HTERT RPE-1 (cell line): Measurements from ENCODE around the gene MACROD2.
"Not testable (repeated sequence)": the region's sequence is repeated elsewhere in the genome, so short reads cannot be mapped to it uniquely, and the experiment has no call there.

Experiments used
- in situ Hi-C: fragments of 300-500 bp; cut with MboI; formaldehyde crosslinking; loops from 4 replicates; pipeline ENCODE4 v1.14.3; 2020; ENCODE audit warnings: low sequenced_read_pairs

Gene MACROD2

DNA sequence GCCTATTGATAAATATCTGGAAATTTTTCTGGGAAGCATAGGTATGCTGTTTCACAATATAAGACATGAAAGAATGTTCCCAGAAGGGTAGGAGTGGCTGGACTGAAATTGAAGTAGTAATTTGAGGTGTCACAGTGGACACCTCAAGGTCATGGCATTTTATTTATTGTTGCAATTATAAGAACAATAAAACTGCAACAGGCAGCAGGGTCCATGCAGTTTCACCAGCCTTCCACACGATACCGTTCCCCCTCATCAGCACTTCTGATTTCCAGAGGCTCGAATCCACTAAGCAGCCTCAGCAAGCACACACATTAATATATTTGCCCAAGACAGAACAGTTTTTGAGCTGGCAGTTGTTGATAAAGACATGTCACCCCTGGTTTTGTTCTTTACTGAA is 1540.5 kb downstream of the MACROD2 start:
- in situ Hi-C loops, result no loop called here

DNA sequence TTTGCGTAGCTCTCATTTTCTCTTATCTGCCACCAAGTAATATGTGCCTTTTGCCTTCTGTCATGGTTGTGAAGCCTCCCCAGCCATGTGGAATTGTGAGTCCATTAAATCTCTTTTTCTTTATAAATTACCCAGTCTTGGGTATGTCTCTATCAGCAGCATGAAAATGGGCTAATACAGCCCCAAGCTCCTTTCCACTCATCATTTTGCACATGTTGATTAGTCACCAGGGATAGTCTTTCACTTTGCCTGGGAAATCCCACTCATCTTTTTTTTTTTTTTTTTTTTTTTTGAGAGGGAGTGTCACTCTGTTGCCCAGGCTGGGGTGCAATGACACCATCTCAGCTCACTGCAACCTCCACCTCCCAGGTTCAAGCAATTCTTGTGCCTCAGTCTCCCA is 1541.9 kb downstream of the MACROD2 start:
- in situ Hi-C loops, result not testable (repeated sequence)

DNA sequence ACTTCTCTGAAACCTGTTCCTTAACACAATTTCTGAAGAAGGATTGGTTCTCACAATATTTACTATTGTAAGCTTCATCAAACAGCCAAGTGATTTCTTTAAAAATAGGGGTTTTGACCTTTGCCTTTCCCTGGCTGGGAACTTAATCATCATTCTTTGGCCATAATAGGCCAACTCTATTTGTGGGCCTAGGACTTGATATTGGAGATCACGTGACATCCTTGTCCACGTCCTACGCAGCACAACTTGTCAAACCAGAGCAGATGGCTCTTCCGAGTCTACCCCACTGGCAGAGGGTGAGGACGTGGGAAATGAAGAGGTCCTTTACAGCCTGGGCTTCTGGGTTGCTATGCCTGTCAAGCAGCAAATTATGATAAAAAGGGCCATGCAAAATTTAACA is 1547.3 kb downstream of the MACROD2 start:
- in situ Hi-C loops, result no loop called here

DNA sequence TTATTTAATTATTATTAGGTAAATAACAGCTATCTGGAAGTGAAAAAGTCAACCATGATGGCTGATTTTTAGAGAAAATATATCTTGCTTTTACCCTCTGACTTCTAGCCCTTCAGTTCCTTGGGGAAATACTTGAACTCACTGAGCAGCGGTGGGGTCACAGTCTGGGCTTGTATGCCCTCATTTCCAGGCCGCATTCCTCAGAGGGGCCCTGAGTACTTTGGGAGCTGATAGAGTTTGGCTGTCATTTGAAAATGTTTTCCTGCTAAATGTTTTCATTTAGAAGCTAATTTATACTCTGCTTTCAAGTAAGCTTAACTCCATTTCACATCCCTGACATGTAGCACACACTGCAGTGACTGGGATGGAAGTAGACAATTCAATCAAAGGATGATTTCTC is 1549.4 kb downstream of the MACROD2 start:
- in situ Hi-C loops, result no loop called here

DNA sequence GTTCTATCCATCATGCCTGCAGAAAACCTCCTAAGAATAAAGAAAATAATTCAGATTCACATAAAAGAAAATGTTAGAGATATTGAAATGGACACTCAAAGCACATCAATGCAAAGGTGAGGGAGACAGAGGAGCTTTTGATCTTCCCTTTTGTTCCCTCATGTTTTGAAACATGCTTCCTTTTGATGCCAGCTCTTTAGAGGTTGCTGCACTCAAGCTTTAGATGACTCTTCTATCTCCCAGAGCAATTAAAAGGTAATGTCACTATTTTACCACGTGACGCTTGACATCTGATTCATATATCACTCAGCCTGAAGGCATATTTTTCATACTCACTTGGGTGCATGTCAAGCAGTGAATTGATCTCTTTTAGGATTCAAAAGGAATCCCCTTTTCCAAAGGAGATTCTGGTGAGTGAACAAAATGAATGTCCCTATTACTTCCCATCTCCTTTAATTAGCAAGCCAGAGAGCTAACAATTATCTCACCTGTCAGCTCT is 1551.3 kb downstream of the MACROD2 start:
- in situ Hi-C loops, result no loop called here

DNA sequence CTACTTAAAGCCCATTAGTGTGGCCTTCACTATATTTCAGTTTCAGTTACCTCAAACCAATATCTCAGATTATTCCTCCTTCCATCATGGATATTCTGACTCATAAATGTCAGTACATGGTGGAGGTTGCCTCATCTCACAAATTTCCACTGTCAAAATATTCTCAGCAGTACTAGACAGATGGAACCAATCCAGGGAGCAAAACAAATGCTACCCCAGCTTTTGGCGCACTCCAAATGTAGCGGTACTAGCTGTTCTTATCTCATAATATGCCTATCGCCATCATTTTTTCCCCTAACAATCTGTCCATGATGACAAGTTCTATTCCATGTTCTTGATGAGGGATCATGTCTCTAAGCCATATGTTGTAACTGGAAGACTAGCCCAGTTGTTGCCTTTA is 1551.8 kb downstream of the MACROD2 start:
- in situ Hi-C loops, result no loop called here

DNA sequence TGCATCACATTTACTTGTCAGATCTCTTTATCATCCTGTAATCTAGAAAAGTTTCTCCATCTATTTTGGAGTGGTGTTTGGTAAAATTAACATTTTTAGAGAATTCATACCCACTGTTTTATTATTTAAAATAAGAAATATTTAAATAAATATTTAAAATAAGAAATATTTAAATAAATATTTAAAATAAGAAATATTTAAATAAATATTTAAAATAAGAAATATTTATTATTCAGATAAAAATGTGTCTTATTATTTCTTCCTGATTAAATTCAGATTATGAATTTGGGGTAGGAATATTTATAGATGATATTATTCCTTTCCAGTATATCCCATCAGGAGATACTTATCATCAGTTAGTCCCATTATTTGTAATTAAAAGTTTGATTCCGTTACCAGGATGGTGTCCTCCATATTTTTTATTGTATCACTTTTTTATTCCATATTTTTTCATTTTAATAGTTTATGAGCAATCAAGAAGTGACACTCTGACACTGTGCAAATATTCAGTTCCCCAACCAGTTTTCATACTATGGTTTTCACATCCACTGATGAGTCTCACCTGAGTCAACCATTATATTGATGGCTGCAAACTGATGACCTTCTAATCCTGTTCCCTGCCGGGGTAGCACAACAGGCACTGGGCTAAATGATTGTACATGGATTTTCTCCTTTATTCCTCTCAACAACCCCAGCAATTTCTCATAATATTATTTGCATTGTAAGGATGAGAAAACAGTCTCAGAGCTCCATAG is 1555.0 kb downstream of the MACROD2 start:
- in situ Hi-C loops, result no loop called here

DNA sequence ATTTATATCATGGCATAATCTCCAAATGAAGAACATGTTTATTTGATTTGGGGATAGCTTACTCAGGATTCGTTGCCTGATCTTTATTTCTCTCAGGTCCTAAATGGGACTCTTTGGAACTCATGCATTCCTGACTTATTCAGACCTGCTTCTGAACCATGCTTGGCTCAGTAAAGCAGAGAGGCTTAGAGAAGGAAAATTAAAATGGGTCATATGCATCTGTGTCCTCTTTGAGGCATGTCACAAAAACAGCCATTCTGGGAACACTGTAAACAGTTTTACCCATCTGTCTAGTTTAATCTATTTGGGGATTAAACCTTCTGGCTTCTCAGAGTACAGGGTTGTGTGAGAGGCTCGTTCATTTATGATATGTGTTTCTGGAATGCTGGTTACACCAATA is 1560.6 kb downstream of the MACROD2 start:
- in situ Hi-C loops, result no loop called here

DNA sequence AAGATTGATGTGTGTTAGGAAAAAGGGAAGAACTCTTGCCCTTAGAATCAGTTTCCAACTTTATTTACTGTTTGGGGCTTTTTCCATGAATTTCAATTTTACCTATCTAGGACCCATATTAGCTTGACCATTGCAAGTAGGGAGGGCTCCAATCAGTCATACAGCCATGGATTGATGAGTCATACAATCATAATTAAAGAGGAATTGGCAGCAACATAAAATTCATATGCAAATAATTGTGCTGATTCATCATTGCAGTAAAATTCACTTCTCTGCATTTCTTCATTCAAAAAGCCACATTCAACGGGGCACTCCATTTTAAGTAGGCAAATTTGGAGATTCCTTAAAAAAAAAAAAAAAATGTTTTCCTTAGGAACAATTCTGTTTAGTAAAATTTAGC is 1561.6 kb downstream of the MACROD2 start:
- in situ Hi-C loops, result no loop called here

DNA sequence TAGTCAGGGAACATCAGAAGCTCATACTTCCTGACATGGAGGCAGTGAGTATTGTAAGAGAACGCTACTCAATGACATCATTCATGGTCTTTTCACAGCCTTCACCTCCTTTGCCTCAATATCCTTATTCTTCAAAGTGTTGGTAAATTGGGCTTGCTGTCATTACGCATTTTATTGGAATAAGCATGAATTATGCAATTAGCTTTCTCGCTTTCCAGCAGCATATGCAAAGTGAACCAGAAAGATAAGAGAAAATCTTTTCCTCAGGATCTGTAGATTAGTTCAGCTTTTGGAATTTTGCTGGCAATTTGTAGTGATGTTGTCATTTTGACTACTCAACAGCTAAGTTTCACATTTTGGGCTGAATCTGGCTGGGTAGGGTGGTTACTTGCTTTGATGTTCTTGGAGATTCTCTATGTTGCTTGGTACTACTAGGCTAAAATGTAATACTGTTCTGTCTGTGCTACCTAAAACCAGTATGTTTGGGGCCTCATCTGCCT is 1565.8 kb downstream of the MACROD2 start:
- in situ Hi-C loops, result no loop called here

DNA sequence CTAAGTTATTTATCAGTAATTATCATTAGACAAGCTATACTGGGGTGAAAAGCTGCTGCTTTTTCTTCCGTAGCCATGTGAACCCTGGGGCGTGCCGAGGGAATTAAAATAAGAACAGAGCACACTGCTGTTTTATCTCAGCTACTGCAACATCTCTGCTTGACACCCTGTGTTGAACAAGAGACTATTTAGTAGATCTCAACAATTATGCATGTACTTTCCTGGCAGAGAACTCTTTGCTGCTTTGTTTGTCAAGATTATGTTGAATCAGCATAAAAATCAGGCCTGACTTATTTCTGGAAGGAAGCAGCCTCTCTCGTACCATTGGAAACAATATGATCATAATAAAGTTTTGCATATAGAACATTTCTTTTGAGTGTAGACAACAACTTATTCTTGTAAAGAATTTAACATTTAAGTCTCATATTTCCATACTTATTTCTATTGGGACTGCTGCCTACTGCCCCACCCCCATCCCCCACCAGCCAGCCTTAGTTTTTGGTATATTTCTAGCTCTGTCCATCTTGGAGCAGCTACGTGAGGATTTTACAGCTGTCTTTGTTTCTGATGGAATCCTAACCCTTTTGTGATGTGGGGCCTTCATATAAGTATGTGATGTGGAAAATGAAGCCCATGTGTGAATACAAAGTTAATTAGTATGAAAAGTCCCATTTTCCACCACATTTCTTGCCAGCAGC is 1566.5 kb downstream of the MACROD2 start:
- in situ Hi-C loops, result no loop called here

DNA sequence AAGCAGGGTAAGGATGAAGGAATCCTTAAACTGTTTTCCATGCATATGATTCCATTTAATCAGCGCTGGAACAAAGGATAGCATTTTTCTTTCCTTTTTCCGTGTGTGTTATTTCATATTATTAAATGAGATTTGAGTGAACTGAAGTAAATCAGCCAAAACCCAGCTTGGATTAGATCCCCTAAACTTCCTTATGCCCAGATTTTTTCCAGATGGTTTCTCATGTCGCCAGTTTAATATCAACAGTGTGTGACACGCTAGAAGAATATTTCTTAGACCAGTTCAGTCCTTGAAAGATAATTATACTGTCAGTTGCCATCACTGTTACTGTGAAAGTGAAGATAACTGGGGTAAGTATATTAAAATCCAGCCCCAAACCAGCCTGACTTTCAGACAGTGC is 1568.5 kb downstream of the MACROD2 start:
- in situ Hi-C loops, result no loop called here

DNA sequence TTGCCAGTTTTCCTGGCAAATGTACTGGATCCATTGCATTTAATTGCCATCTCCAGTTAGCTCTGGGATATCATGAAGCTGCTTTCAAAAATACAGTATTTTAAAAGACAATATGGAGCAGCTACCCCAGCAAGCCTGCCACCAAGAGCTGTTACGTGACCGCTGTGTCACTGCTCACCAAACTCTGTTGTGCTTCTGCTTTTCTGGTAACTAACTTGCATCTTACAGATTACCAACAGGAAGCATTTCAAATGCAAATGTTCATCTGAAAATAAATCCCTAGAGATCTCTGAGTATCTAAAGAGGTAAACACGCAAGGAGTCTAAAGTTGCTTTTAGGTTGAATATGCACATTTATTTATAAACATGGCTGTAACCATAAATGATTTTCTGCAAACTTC is 1569.7 kb downstream of the MACROD2 start:
- in situ Hi-C loops, result no loop called here

DNA sequence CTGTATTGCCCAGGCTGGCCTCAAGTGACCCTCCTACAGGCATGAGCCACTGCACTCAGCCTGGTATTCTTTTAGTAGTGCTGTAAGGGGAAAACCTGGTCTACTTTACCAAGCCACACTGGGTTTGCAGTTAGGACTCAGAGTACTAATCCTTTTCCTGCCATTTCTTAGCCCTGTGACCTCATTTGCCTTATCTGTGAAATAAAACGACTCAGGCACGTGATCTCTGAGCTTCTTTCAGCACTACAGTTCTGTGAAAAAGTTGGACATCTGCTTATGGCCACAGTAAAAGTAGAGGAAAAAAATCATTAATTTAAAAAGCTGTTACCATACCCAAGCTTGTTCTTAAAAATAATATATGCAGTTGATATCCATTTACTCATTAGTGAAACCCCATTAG is 1570.5 kb downstream of the MACROD2 start:
- in situ Hi-C loops, result no loop called here

DNA sequence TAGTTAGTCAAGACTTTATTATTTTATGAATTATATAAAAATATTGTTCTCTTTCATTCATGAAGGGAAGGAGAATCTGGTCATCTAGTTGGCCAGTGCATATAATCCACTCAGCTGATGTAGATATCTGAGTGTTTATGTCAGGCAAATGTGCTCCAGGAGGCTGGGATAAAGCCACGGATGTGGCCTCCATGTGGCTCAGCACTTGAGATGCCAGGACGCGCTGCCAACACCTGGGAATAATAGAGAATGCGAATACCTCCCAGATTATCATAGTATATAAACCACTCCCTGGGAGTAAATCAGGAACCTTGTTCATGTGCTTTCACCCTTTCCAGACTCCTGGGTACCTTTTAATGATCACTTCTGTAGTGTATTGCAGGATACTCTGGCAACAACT is 1571.9 kb downstream of the MACROD2 start:
- in situ Hi-C loops, result no loop called here

DNA sequence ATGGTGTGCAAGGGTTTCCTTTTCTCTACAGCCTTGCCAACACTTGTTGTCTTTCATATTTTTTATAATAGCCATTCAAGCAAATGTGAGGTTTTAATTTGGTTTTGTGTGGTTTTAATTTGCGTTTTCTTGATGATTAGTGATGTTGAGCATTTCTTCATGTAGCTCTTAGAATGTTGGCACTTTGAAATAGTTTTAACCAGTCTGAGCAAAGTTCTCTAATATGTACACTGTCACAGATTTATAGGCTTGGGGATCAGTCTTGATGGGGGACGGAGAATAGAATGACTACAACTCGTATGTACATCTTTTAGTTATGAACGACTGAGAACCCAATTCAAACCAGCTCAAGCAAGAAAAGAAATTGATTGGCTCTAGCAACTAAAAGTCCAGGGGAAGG is 1574.8 kb downstream of the MACROD2 start:
- in situ Hi-C loops, result no loop called here

DNA sequence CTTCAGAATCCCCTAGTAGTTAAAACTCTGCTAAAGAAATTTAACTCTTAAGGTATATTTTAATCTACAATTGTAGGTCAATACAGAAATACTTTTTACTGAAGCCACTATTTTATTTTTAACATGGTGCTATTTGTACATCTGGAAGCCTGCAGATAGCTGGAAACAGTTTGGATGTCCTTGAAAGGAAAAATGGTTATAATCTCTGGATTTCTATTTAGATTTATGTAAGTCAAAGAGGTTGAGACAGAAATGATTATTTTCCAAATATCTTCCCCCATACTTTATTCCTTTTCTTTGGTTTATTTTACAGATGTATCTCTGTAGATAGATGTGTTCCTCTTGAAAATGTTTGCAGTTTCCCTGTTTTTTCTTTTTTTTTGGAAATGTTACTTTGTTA is 1575.7 kb downstream of the MACROD2 start:
- in situ Hi-C loops, result no loop called here

DNA sequence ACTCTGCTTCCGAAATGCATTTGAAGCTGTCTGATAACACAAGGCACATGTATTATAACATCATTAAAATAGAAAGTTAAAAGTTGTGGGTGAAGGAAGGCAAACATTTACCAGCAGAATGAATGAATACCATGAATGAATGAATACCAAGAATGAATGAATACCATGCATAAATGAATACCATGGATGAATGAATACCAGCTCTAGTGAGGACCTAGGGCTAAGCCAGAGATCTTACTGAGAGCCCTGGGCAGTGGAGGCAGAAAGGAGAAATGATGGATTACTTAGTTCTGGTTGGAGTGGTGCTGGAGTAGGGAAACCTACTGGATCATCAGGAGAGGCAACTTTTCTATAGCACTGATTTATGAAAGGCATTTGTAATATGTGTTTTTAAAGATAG is 1579.9 kb downstream of the MACROD2 start:
- in situ Hi-C loops, result no loop called here

DNA sequence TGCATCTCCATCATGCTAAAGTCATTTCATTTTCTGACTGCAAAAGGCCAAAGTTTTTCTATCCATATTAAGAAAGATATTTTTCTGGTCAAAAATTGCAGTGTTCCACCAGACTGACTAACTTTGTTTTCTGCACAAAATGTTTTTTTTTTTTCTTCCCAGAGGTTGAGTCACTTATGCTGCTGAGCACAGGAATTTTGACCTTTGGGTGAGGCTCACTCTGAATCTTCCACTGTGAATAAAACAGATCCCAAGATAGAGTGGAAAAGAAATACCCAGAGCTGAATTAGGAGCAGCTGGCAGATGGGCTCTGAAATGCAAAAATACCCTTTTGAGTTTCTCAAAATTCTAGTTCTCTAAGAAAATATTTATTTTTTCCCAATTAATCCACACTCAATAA is 1581.1 kb downstream of the MACROD2 start:
- in situ Hi-C loops, result no loop called here

DNA sequence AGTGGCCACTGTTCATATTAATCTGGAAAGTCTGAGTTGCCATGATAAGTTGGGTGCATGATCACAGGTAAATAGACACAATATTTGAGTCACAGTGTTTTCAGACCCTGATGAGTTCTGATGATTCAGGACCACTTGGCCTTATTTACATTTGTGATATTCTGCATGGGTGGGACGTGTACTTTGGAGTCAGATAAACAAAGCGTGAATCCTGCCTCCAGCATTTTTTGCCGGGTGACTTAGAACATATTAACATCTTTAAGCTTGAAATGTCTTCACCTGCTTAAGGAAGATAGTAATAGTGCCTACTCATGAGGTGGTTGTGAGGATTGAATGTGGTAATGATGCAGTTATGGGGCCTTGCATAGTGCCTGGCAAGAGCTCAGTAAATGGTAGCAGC is 1582.8 kb downstream of the MACROD2 start:
- in situ Hi-C loops, result no loop called here

DNA sequence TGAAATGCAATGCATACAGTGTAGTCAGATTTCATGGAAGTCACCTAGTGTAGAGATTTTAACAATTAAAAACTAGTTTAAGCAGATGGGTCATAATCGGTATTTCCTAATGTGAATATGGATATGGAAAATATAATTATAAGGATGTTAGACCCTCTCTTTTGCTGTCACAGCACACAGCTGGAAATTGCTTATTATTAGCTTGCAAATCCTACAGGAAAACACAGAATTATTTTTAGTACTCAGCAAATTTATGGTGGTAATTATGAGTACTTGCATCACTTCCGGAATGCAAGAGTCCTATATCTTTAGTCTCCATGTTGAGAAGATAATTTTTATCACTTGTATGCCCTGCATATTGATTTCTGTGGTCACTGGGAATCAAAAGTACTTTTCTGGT is 1584.4 kb downstream of the MACROD2 start:
- in situ Hi-C loops, result no loop called here

DNA sequence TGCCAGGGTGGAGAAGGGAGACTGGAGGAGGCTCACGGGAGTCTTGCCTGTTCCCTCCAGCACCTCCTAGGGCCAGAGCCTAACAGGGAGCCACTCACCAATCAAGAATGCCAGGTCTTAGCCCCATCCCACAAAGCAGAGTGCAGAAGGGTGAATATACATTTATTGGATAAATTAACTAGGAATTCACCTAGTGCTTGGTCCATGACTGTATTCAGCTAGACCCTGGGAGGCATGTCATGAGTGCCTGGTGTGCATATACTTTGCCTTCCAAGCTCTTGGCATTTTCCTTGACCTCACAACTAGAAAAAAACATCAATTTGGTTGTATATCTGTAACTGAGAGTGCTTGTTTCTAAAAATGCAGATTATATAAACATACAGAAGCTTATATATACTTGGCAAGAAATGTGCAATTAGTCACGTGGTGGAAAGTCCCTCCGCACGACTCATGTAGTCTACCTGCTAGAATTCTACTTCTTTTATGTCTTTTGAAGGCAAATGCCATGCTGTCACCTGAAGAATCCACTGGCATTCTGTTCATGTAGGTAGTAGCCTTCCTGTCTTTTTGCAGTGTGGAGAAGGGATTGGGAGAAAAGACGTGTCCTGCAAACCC is 1586.9 kb downstream of the MACROD2 start:
- in situ Hi-C loops, result no loop called here
